Measurements from ENCODE around the gene F2.
"Not testable (repeated sequence)": the region's sequence is repeated elsewhere in the genome, so short reads cannot be mapped to it uniquely, and the experiment has no call there.

Gene F2

DNA sequence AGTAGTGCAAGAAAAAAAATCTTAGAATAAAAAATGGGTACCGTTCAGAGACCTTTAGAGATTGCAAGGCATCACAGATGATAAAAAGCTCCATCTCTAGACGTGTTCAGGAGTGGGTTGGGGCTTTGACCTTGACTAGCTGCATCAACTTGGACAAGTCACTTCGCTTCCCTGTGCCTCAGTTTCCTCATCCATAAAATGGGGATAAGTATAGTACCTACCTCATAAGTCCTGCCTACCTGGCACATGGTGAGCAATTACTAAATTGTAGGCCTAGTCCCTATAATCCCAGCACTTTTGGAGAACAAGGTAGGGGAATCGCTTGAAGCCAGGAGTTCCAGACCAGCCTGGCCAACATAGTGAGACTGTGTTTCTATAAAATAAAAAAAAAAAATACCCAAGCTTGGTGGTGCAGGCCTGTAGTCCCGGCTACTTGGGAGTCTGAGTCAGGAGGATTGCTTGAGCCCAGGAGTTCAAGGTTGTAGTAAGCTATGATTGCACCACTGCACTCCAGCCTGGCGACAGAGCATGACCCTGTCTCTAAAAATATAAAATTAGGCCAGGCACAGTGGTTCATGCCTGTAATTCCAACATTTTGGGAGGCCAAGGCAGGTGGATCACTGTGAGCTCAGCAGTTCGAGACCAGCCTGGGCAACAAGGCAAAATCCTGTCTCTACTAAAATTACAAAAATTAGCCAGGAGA, 6.0 kb upstream of the F2 start:
- no peaks in the 10 kb centered on the region for H3K79me2 ChIP-seq (ENCODE audit: control insufficient read depth, insufficient read depth, low read length)
- no peak overlapping the region for H3K23ac ChIP-seq (ENCODE audit: low read length)
- H3K79me1 ChIP-seq (ENCODE audit: low read length): no peaks in the 10 kb centered on the region
- no peak overlapping the region for H2AK5ac ChIP-seq (ENCODE audit: low read length)
- no peak overlapping the region for H4K8ac ChIP-seq (ENCODE audit: low read depth, low read length)
- no peak for DNase-seq
- H3K4ac ChIP-seq (ENCODE audit: low read depth, low read length): no peak overlapping the region
- H3K27me3 ChIP-seq (ENCODE audit: insufficient read depth, low read length, poor library complexity): no peaks in the 10 kb centered on the region
- no peak overlapping the region for H3K4me3 ChIP-seq (ENCODE audit: low read length)
- H3K4me1 ChIP-seq (ENCODE audit: control insufficient read depth, low read depth, low read length): no peaks in the 10 kb centered on the region
- H4K5ac ChIP-seq (ENCODE audit: low read length): no peak overlapping the region
- no peak overlapping the region for H2BK5ac ChIP-seq (ENCODE audit: low read length)
- no peak overlapping the region for H2BK120ac ChIP-seq (ENCODE audit: low read depth, low read length)
- no peak overlapping the region for H3K56ac ChIP-seq (ENCODE audit: low read length)
- H3K36me3 ChIP-seq (ENCODE audit: control insufficient read depth, insufficient read depth, low read length): no peaks in the 10 kb centered on the region
- no peak overlapping the region for H2BK15ac ChIP-seq (replicated peaks; ENCODE audit: low read depth)
- no peak overlapping the region for H3K4me2 ChIP-seq (ENCODE audit: low read length)
- H3K18ac ChIP-seq (ENCODE audit: low read length): no peak overlapping the region
- no CpG with 5 or more reads among the region's 7 CpGs for WGBS (ENCODE audit: extremely low coverage, insufficient coverage, low lambda C conversion rate)
- no peak overlapping the region for H3K9ac ChIP-seq (ENCODE audit: low read length)
- H3K27ac ChIP-seq (ENCODE audit: low read depth, low read length): no peak overlapping the region

DNA sequence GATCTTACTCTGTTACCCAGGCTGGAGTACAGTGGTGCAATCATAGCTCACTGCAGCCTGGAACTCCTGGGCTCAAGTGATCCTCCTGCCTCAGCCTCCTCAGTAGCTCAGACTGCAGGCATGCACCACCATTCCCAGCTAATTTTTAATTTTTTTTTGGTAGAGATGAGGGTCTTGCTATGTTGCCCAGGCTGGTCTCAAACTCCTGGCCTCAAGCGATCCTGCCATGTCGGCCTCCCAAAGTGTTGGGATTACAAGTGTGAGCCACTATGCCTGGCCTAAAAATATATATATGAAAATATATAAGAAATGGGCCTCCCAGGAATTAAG, 1.2 kb upstream of the F2 start:
- H4K5ac ChIP-seq (ENCODE audit: low read length); H3K79me1 ChIP-seq (ENCODE audit: low read length); H3K79me2 ChIP-seq (ENCODE audit: control insufficient read depth, insufficient read depth, low read length); H3K4me1 ChIP-seq (ENCODE audit: control insufficient read depth, low read depth, low read length); H4K8ac ChIP-seq (ENCODE audit: low read depth, low read length); H3K27ac ChIP-seq (ENCODE audit: low read depth, low read length); H3K4me2 ChIP-seq (ENCODE audit: low read length); H3K23ac ChIP-seq (ENCODE audit: low read length); H3K18ac ChIP-seq (ENCODE audit: low read length); H2AK5ac ChIP-seq (ENCODE audit: low read length); H3K56ac ChIP-seq (ENCODE audit: low read length); H3K9ac ChIP-seq (ENCODE audit: low read length); H3K27me3 ChIP-seq (ENCODE audit: insufficient read depth, low read length, poor library complexity); H3K4ac ChIP-seq (ENCODE audit: low read depth, low read length); H3K36me3 ChIP-seq (ENCODE audit: control insufficient read depth, insufficient read depth, low read length); H2BK15ac ChIP-seq (replicated peaks; ENCODE audit: low read depth); DNase-seq; H3K4me3 ChIP-seq (ENCODE audit: low read length); H2BK5ac ChIP-seq (ENCODE audit: low read length); H2BK120ac ChIP-seq (ENCODE audit: low read depth, low read length): not testable (repeated sequence)
- no CpG with 5 or more reads among the region's 2 CpGs for WGBS (ENCODE audit: extremely low coverage, insufficient coverage, low lambda C conversion rate)

DNA sequence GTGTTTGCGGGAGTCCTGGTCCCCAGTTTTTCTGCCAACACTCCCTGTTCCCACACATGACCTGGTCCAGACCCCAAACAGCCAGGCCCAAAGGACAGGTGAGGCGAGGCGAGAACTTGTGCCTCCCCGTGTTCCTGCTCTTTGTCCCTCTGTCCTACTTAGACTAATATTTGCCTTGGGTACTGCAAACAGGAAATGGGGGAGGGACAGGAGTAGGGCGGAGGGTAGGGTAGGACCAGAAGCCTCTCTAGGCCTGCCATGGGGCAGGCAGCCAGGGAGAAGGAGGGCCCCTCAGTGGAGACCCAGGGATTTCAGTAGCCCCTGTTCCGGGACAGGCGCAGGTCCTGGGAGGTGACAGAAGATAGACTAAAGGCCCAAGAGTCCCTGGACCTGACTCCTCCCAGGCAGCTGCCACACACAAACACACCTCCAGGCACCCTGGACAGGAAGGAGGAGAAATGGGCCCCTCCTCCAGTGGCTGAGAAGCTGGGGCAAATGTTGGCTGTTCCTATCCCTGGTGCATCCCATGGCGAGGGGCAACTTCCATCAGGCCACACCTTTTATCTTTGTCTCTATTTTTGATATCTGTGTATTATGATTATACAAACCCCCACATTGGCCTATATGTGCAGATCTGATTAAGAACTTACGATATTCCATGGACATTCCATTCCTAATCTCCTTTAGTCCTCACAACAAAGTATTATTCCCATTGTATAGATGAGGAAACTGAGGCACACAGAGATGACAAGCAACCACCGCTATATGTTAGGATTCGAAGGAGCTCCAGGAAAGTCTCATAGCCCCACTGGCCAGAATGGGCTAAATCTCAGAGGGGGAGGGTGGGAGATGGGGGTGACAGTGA, 626 bp upstream of the F2 start:
- Histone ChIP-seq H2AK5ac (ENCODE audit: low read length) (no peak overlapping the region), H3K4me1 (ENCODE audit: control insufficient read depth, low read depth, low read length) (no peaks in the 10 kb centered on the region), H3K9ac (ENCODE audit: low read length) (no peak overlapping the region), H3K18ac (ENCODE audit: low read length) (peak overlapping the region; percentile 43), H2BK15ac (replicated peaks; ENCODE audit: low read depth) (no peak overlapping the region), H2BK120ac (ENCODE audit: low read depth, low read length) (no peak overlapping the region), H3K27ac (ENCODE audit: low read depth, low read length) (no peak overlapping the region), H4K8ac (ENCODE audit: low read depth, low read length) (no peak overlapping the region), H3K36me3 (ENCODE audit: control insufficient read depth, insufficient read depth, low read length) (no peaks in the 10 kb centered on the region), H3K4me2 (ENCODE audit: low read length) (no peak overlapping the region), H3K27me3 (ENCODE audit: insufficient read depth, low read length, poor library complexity) (no peaks in the 10 kb centered on the region), H3K4ac (ENCODE audit: low read depth, low read length) (no peak overlapping the region), H3K79me2 (ENCODE audit: control insufficient read depth, insufficient read depth, low read length) (no peaks in the 10 kb centered on the region), H3K4me3 (ENCODE audit: low read length) (no peak overlapping the region), H2BK5ac (ENCODE audit: low read length) (no peak overlapping the region), H3K79me1 (ENCODE audit: low read length) (no peaks in the 10 kb centered on the region), H3K23ac (ENCODE audit: low read length) (no peak overlapping the region), H3K56ac (ENCODE audit: low read length) (no peak overlapping the region), H4K5ac (ENCODE audit: low read length) (no peak overlapping the region)
- DNase-seq: peak; percentile 57
- WGBS (ENCODE audit: extremely low coverage, insufficient coverage, low lambda C conversion rate): no CpG with 5 or more reads among the region's 11 CpGs

DNA sequence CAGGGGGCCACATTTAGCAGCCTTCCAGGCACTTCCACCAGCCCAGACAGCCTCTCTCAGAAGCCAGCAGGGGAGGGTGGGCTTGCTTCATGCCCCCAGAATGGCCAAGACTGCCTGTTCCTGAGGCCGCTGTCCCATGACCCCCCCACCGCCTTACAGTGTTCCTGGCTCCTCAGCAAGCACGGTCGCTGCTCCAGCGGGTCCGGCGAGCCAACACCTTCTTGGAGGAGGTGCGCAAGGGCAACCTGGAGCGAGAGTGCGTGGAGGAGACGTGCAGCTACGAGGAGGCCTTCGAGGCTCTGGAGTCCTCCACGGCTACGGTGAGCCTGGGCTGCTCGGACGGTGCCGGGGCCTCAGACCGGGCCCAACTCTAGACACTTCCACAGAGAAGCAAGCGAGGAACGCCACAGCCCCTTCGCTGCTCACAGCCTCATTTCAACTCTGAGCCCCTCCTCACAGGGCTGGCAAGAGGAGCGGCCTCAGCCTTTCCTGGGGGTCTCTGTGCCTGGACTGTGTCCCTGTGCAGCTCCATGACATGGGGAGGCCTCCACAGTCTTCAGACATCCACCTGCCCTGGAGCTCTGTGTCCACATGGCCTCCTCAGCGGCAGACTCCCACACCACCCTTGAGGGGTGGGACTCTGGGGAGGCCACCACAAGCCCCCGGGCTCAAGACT, 668 bp downstream of the F2 start:
- Histone ChIP-seq H3K23ac (ENCODE audit: low read length) (no peak overlapping the region), H2BK5ac (ENCODE audit: low read length) (no peak overlapping the region), H2BK15ac (replicated peaks; ENCODE audit: low read depth) (no peak overlapping the region), H2AK5ac (ENCODE audit: low read length) (no peak overlapping the region), H4K8ac (ENCODE audit: low read depth, low read length) (no peak overlapping the region), H3K27me3 (ENCODE audit: insufficient read depth, low read length, poor library complexity) (no peaks in the 10 kb centered on the region), H4K5ac (ENCODE audit: low read length) (no peak overlapping the region), H3K36me3 (ENCODE audit: control insufficient read depth, insufficient read depth, low read length) (no peaks in the 10 kb centered on the region), H3K18ac (ENCODE audit: low read length) (no peak overlapping the region), H3K79me1 (ENCODE audit: low read length) (no peaks in the 10 kb centered on the region), H3K4ac (ENCODE audit: low read depth, low read length) (no peak overlapping the region), H3K79me2 (ENCODE audit: control insufficient read depth, insufficient read depth, low read length) (no peaks in the 10 kb centered on the region), H2BK120ac (ENCODE audit: low read depth, low read length) (no peak overlapping the region), H3K56ac (ENCODE audit: low read length) (no peak overlapping the region), H3K4me3 (ENCODE audit: low read length) (no peak overlapping the region), H3K4me2 (ENCODE audit: low read length) (no peak overlapping the region), H3K27ac (ENCODE audit: low read depth, low read length) (no peak overlapping the region), H3K9ac (ENCODE audit: low read length) (no peak overlapping the region), H3K4me1 (ENCODE audit: control insufficient read depth, low read depth, low read length) (no peaks in the 10 kb centered on the region)
- no CpG with 5 or more reads among the region's 25 CpGs for WGBS (ENCODE audit: extremely low coverage, insufficient coverage, low lambda C conversion rate)
- no peak for DNase-seq

DNA sequence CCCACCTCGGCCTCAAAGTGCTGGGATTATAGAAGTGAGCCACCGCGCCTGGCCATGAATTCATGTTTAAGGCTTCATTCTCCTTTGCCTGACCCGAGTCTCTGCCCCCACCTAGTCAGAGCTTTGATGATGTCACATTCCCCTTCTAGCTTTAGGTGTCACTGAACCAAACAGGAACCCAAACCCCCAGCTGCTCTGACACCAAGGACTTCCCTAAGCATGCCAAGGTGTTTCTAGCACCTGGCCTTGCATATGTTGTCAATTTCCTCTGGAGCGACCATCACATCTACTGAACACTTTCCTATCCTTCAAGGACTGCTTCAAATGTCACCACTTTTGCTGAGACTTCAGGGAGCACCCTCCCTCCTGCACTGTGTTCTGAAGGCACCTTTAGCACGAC, 2.3 kb downstream of the F2 start:
- no peaks in the 10 kb centered on the region for H3K79me2 ChIP-seq (ENCODE audit: control insufficient read depth, insufficient read depth, low read length)
- no peak overlapping the region for H2AK5ac ChIP-seq (ENCODE audit: low read length)
- H3K23ac ChIP-seq (ENCODE audit: low read length): no peak overlapping the region
- H4K5ac ChIP-seq (ENCODE audit: low read length): no peak overlapping the region
- H3K18ac ChIP-seq (ENCODE audit: low read length): no peak overlapping the region
- no peak overlapping the region for H3K9ac ChIP-seq (ENCODE audit: low read length)
- no peak overlapping the region for H3K56ac ChIP-seq (ENCODE audit: low read length)
- no peaks in the 10 kb centered on the region for H3K79me1 ChIP-seq (ENCODE audit: low read length)
- H2BK120ac ChIP-seq (ENCODE audit: low read depth, low read length): no peak overlapping the region
- no peak overlapping the region for H3K4ac ChIP-seq (ENCODE audit: low read depth, low read length)
- H3K4me3 ChIP-seq (ENCODE audit: low read length): no peak overlapping the region
- no peak overlapping the region for H2BK5ac ChIP-seq (ENCODE audit: low read length)
- no peak for DNase-seq
- H4K8ac ChIP-seq (ENCODE audit: low read depth, low read length): no peak overlapping the region
- no peak overlapping the region for H3K4me2 ChIP-seq (ENCODE audit: low read length)
- no peaks in the 10 kb centered on the region for H3K36me3 ChIP-seq (ENCODE audit: control insufficient read depth, insufficient read depth, low read length)
- H2BK15ac ChIP-seq (replicated peaks; ENCODE audit: low read depth): no peak overlapping the region
- no peaks in the 10 kb centered on the region for H3K27me3 ChIP-seq (ENCODE audit: insufficient read depth, low read length, poor library complexity)
- no CpG with 5 or more reads among the region's 6 CpGs for WGBS (ENCODE audit: extremely low coverage, insufficient coverage, low lambda C conversion rate)
- no peaks in the 10 kb centered on the region for H3K4me1 ChIP-seq (ENCODE audit: control insufficient read depth, low read depth, low read length)
- no peak overlapping the region for H3K27ac ChIP-seq (ENCODE audit: low read depth, low read length)
